Upper lobe of left lung (tissue), 6 donors: ENCODE measurements around the gene ADARB1. TPM values are rescaled to one million over a fixed set of nuclear protein-coding genes. Genes with fewer than 3 reads are reported as not detected.

Experiments
- ATAC-seq, 2 donors: fragments of 200-7000 bp; cut with Tn5 transposase; one replicate each; pipeline ENCODE4 v1.9.1; 2022; ENCODE audit warnings: mild to moderate bottlenecking in 2 of 2, moderate library complexity in 2 of 2; ENCODE audit not compliant: low FRiP score in 2 of 2
- DNase-seq, 2 donors: peaks; one replicate each; pipeline ENCODE4 v3.0.0-alpha.2; 2019 to 2020
- H3K27ac ChIP-seq, 4 donors: fragments of 200-600 bp; sonication (generic); one replicate each; pipeline ENCODE4 v1.5.1; 2016 to 2019
- H3K27me3 ChIP-seq, 4 donors: fragments of 200-600 bp; sonication (generic); one replicate each; pipeline ENCODE4 v1.5.1; 2017 to 2019
- H3K36me3 ChIP-seq, 4 donors: fragments of 200-600 bp; sonication (generic); one replicate each; pipeline ENCODE4 v1.5.1; 2016 to 2019
- H3K4me1 ChIP-seq, 4 donors: fragments of 200-600 bp; sonication (generic); one replicate each; pipeline ENCODE4 v1.5.1; 2018 to 2019
- H3K4me3 ChIP-seq, 4 donors: fragments of 200-600 bp; sonication (generic); one replicate each; pipeline ENCODE4 v1.5.1; 2017 to 2019; ENCODE audit warnings: mild to moderate bottlenecking in 2 of 4, moderate library complexity in 1 of 4
- H3K9me3 ChIP-seq, 4 donors: fragments of 200-600 bp; sonication (generic); one replicate each; pipeline ENCODE4 v1.5.1; 2018 to 2019
- CTCF ChIP-seq, 6 experiments: fragments of 450-650 bp in 4 of 6; fragments of 200-600 bp in 2 of 6; sonication (generic) in 2 of 6; IDR thresholded peaks; one replicate each; pipeline ENCODE4 v1.5.1; 2016 to 2019; ENCODE audit warnings: antibody characterized with exemption in 6 of 6
- EP300 ChIP-seq, 4 donors: sonication (generic); formaldehyde crosslinking; IDR thresholded peaks; one replicate each; pipeline ENCODE4 v1.5.1; 2017; ENCODE audit warnings: antibody characterized with exemption in 4 of 4, control low read depth in 2 of 4
- POLR2A ChIP-seq, 4 donors: fragments of 450-650 bp; IDR thresholded peaks; one replicate each; pipeline ENCODE4 v1.5.1; 2016 to 2017; ENCODE audit warnings: antibody characterized with exemption in 4 of 4, mild to moderate bottlenecking in 2 of 4
- POLR2AphosphoS5 ChIP-seq, 2 donors: sonication (generic); formaldehyde crosslinking; IDR thresholded peaks; one replicate each; pipeline ENCODE4 v1.5.1; 2017; ENCODE audit warnings: antibody characterized with exemption in 2 of 2
- WGBS, 2 donors: methylation state at CpG; one replicate each; pipeline ENCODE4 v1.1.5; 2017 to 2018; 5-methylcytosine and 5-hydroxymethylcytosine counted together
- total RNA-seq, 6 donors: library from RNA; depleted of rRNA in 4 of 6; stranded (reverse); fragments of >200 nt in 4 of 6; gene quantifications; one replicate each; pipeline versions ENCODE4 v1.1.0 to v1.2.1, GENCODE V29; 2016 to 2021
- donor health status: DM: no; HTN: no; CAD: no; lungs with moderate emphysema.
- donor health status: DM: no; HTN: yes; CAD: no; lungs with severe emphysema.

ADARB1 gene
- total RNA-seq, 6 donors from 2014 or later: 26.5 to 94.3 (median 42.4) TPM

- DNase-seq: no peak
- ATAC-seq: no peak
- Histone ChIP-seq H3K27me3 (no peaks in the 10 kb centered on the region), H3K4me1 (peaks cover 0 to 10% (median 5%) of the 10 kb centered on the region in 4 donors), H3K36me3 (peaks cover 0 to 22% (median 2%) of the 10 kb centered on the region in 4 donors), H3K4me3 (no peak overlapping the region), H3K9me3 (no peaks in the 10 kb centered on the region), H3K27ac (no peak overlapping the region)
- 88 to 90% methylated on average over 14 of the region's 14 CpGs for WGBS, 2 donors
- no peak for TF ChIP-seq CTCF (IDR thresholded peaks at IDR 0.05)
These were observed 74.1 kb downstream of the ADARB1 start for GRCh38 chr21:45148316-45148990.

- Histone ChIP-seq H3K27ac (no peak overlapping the region), H3K36me3 (peaks cover 0 to 21% (median 2%) of the 10 kb centered on the region in 4 donors), H3K4me1 (peaks cover 0 to 10% (median 5%) of the 10 kb centered on the region in 4 donors), H3K9me3 (no peaks in the 10 kb centered on the region), H3K27me3 (no peaks in the 10 kb centered on the region), H3K4me3 (no peak overlapping the region)
- 93 to 95% methylated on average over 5 of the region's 5 CpGs for WGBS, 2 donors
- ATAC-seq: no peak
- TF ChIP-seq EP300 (IDR thresholded peaks at IDR 0.05) (no peak), CTCF (IDR thresholded peaks at IDR 0.05) (no peak), POLR2AphosphoS5 (IDR thresholded peaks at IDR 0.05) (no peak), POLR2A (IDR thresholded peaks at IDR 0.05) (no peak)
- DNase-seq: no peak
These were observed 74.6 kb downstream of the ADARB1 start for GRCh38 chr21:45149021-45149420.

- H3K9me3 ChIP-seq: no peaks in the 10 kb centered on the region
- H3K27ac ChIP-seq: no peak overlapping the region
- ATAC-seq: peak in 1 of 2 donors; percentile 11
- no peak overlapping the region for H3K4me3 ChIP-seq
- no peaks in the 10 kb centered on the region for H3K27me3 ChIP-seq
- DNase-seq: no peak
- TF ChIP-seq POLR2AphosphoS5 (IDR thresholded peaks at IDR 0.05) (no peak), EP300 (IDR thresholded peaks at IDR 0.05) (no peak), POLR2A (IDR thresholded peaks at IDR 0.05) (no peak), CTCF (IDR thresholded peaks at IDR 0.05) (no peak)
- H3K36me3 ChIP-seq: peaks cover 0 to 18% (median 1%) of the 10 kb centered on the region in 4 donors
- peaks cover 0 to 10% (median 5%) of the 10 kb centered on the region in 4 donors for H3K4me1 ChIP-seq
- 86 to 96% methylated on average over 1 to 6 of the region's 6 CpGs for WGBS, 2 donors
These were observed 76.3 kb downstream of the ADARB1 start for GRCh38 chr21:45150638-45151131.

- H3K27me3 ChIP-seq: no peaks in the 10 kb centered on the region
- ATAC-seq (no peak), DNase-seq (no peak)
- WGBS, 2 donors: 76 to 78% methylated on average over 8 to 10 of the region's 10 CpGs
- no peak overlapping the region for H3K4me3 ChIP-seq
- peaks cover 0 to 10% (median 5%) of the 10 kb centered on the region in 4 donors for H3K4me1 ChIP-seq
- H3K27ac ChIP-seq: no peak overlapping the region
- peaks cover 0 to 13% (median 0%) of the 10 kb centered on the region in 4 donors for H3K36me3 ChIP-seq
- no peaks in the 10 kb centered on the region for H3K9me3 ChIP-seq
- no peak for TF ChIP-seq CTCF (IDR thresholded peaks at IDR 0.05)
These were observed 77.2 kb downstream of the ADARB1 start for GRCh38 chr21:45151445-45152160.
